ENCODE measurements around the gene MAFG. TPM values are rescaled to one million over a fixed set of nuclear protein-coding genes. Genes with fewer than 3 reads are reported as not detected.

The MAFG gene
- total RNA-seq, 1 experiment from 2014 or later = 31.4 TPM

GRCh38 chr17:81884968-81885367 lies 42.6 kb downstream of the MAFG start:
- H3K4me3 Mint-ChIP-seq = no peak overlapping the region

More at GRCh38 chr17:81884968-81885367, 42.6 kb downstream of the MAFG start:
- Histone ChIP-seq H3K4me2 (ENCODE audit: insufficient read depth, insufficient read length, low read length) (no peak overlapping the region), H3K4ac (ENCODE audit: low read depth, low read length) (no peak overlapping the region), H3K14ac (ENCODE audit: insufficient read depth, low read length) (no peak overlapping the region), H4K20me1 (ENCODE audit: control insufficient read depth, insufficient read depth, insufficient read length) (no peaks in the 10 kb centered on the region), H3K9ac (ENCODE audit: extremely low read depth, insufficient read length, low read length) (no peak overlapping the region), H2AFZ (ENCODE audit: low read length) (no peak overlapping the region), H4K5ac (ENCODE audit: insufficient read length, low read depth, low read length) (no peak overlapping the region), H2BK12ac (ENCODE audit: insufficient read length, low read depth, low read length) (no peak overlapping the region), H3K23ac (ENCODE audit: insufficient read length, low read depth, low read length) (no peak overlapping the region), H2AK5ac (ENCODE audit: insufficient read length, low read length) (no peak overlapping the region), H3K27me3 (ENCODE audit: insufficient read depth, low read length) (no peaks in the 10 kb centered on the region), H3K79me1 (ENCODE audit: insufficient read depth, low read depth, low read length, poor library complexity, severe bottlenecking) (peaks cover 14% of the 10 kb centered on the region), H3K27ac (ENCODE audit: insufficient read length, low read depth, low read length) (no peak overlapping the region), H3T11ph (ENCODE audit: low read length) (no peak overlapping the region), H4K8ac (replicated peaks; ENCODE audit: insufficient read length, low read depth, low read length) (no peak overlapping the region), H2BK5ac (ENCODE audit: insufficient read length, low read length) (no peak overlapping the region), H4K91ac (ENCODE audit: insufficient read length, low read depth, low read length) (no peak overlapping the region), H2BK15ac (ENCODE audit: low read depth, low read length) (no peak overlapping the region), H3K56ac (ENCODE audit: insufficient read length, low read depth, low read length) (no peak overlapping the region), H3K9me3 (ENCODE audit: control insufficient read depth, low read depth, low read length) (no peaks in the 10 kb centered on the region), H3K79me2 (ENCODE audit: insufficient read depth, low read length) (peaks cover 7% of the 10 kb centered on the region; the same call in 1 of the 2 replicates), H3K23me2 (ENCODE audit: insufficient read length, low read depth, low read length, poor library complexity, severe bottlenecking) (no peaks in the 10 kb centered on the region), H2BK20ac (ENCODE audit: low read depth, low read length, poor library complexity, severe bottlenecking) (no peak overlapping the region), H2BK120ac (ENCODE audit: low read depth, low read length, poor library complexity, severe bottlenecking) (no peak overlapping the region), H3K18ac (ENCODE audit: insufficient read length, low read depth, low read length) (no peak overlapping the region), H3K4me1 (ENCODE audit: insufficient read depth, low read length) (no peaks in the 10 kb centered on the region)
- no peak for DNase-seq
- Mint-ChIP-seq H3K27ac (no peak overlapping the region), H3K9me3 (no peaks in the 10 kb centered on the region), H3K27me3 (ENCODE audit: low read depth) (0 out of 2 replicates have a peak, but pooled peaks cover 1% of the 10 kb centered on the region), H3K4me1 (peaks cover 3 to 6% of the 10 kb centered on the region in 2 experiments; a peak in 3 of 4 replicates), H3K36me3 (ENCODE audit: insufficient read depth in 1 of 3, low read depth in 3 of 3) (peaks cover 52 to 88% (median 75%) of the 10 kb centered on the region in 3 experiments)
- no peak for TF ChIP-seq CTCF (conservative IDR thresholded peaks at IDR 0.05)
- no CpG with 5 or more reads among the region's 5 CpGs for WGBS (ENCODE audit: extremely low coverage, insufficient read length, low lambda C conversion rate)

All from H9 (cell line).